UCSD-AML1 (cell line): ENCODE measurements around the gene CHCHD6.

Experiments
- DNase-seq: peaks from one replicate; lab custom pipeline; 2025; ENCODE audit not compliant: unreplicated experiment; lab: John Stamatoyannopoulos, UW

Gene CHCHD6

DNA sequence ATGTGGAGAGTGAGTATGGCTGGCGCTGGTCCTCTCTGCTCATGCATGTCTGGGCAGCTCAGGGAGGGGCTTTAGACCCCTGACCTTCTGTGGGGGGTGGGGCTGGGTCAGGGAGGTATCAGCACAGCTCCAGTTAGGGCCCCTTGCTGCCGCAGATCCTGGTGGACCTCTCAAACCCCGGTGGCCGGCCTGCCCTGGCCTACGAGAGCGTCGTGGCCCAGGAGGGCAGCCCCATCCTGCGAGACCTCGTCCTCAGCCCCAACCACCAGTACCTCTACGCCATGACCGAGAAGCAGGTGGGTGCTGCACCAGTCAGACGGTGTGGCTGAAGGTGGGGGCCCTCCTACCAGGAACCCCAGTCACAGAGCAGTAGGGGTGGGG is 299.1 kb downstream of the CHCHD6 start:
- no peak for DNase-seq

GRCh38 chr3:127003601-127004280 is 299.7 kb downstream of the CHCHD6 start:
- no peak for DNase-seq

GRCh38 chr3:127004641-127005397 is 300.8 kb downstream of the CHCHD6 start:
- no peak for DNase-seq

GRCh38 chr3:127005864-127006500 is 301.9 kb downstream of the CHCHD6 start:
- no peak for DNase-seq

DNA sequence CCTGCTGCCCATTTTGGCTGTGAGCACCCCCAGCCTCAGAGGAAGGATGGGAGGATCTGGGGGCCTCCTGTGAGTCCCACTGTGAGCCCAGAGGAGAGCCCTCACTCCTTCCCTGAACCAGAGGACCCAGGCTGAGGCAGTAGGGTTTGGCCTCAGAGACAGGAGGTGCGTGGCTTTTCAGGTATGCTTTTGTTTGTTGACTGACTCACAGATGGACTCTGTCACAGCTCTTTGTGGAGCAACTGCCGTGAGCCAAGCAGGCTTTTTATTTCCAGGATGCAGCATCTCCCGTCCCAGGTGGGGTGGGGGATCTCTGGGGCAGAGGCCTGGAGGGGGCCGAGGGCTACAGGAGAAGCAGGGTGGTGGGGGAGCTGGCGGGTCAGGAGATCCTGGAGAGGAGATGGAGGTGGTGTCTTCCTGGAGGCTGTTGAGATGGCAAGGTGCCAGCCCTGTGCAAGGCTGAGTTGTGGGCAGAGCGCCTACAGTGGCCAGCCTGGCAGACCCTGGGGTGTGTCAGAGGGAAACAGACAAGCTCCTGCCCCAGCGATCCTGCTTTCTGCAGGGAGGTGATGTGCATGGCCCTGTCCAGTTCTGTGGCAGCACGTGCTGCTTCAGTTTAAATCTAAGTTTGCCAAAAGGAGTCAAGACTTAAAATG is 302.9 kb downstream of the CHCHD6 start:
- no peak for DNase-seq

DNA sequence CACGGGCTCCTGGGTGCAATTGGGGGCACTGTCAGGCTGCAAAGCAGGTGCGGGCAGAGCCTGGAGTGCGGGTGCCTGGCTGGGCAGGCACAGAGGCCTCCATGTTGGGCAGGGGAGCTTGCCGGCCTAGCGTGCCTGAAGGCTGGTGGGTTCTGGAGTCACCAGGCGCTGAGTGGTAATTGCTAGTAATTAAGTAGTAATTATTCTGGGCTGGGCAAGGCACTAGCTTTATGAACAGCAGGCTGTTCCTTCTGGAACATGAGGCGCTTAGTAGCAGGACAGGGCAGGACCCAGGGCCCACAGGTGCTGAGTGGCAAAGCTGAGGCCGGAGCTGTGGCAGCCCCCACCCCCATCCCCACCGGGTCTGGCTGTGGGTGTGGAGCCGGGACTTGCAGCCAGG is 304.2 kb downstream of the CHCHD6 start:
- no peak for DNase-seq

DNA sequence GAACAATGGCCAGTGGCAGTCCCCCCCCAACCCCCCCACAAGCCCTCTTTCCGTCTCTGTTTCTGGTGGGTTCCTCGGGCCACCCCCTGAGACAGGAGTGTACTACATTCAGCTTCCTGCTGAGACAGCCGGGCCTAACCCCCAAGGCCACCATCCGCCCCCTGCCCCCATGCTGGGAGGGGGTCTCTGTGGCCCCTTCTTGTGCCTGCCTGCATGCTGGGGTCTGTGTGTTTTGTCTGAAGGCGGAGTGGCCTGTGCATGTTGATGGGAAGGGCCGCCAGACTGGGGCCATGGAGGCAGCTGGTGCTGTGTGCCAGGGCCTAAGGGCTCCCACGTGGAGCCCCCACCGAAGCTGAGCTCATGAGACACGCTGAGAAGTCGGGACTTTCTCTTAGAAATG is 305.5 kb downstream of the CHCHD6 start:
- DNase-seq, result no peak
